Neural cell (in vitro differentiated cells): ENCODE results near the gene HSF4. TPM values are rescaled to one million over a fixed set of nuclear protein-coding genes. Genes with fewer than 3 reads are reported as not detected.

Source experiments
- H2AFZ ChIP-seq: fragments of 200-600, 300-800 bp; sonication (generic), shearing (Covaris generic); 2 replicates; pipeline ENCODE4 v1.6.0; 2014; ENCODE audit warnings: low read depth, mild to moderate bottlenecking, antibody characterized with exemption, low read length, moderate library complexity
- H3F3A ChIP-seq: fragments of 200-600 bp; shearing (Covaris generic); 2 replicates; pipeline ENCODE4 v1.6.1; 2016; ENCODE audit warnings: mild to moderate bottlenecking, moderate library complexity, mixed read lengths, antibody characterized with exemption, low read length; ENCODE audit not compliant: insufficient read depth, poor library complexity, severe bottlenecking
- H3K27ac ChIP-seq: fragments of 200-600, 300-800 bp; sonication (generic), shearing (Covaris generic); 2 replicates; pipeline ENCODE4 v1.5.1; 2014; ENCODE audit warnings: mild to moderate bottlenecking, low read length, moderate library complexity
- H3K27me3 ChIP-seq: fragments of 300-800, 200-600 bp; sonication (generic), shearing (Covaris generic); 2 replicates; pipeline ENCODE4 v1.6.0; 2014; ENCODE audit warnings: mild to moderate bottlenecking, low read depth, low read length, moderate library complexity; ENCODE audit not compliant: insufficient read depth
- H3K36me3 ChIP-seq: fragments of 300-800, 200-600 bp; sonication (generic), shearing (Covaris generic); 2 replicates; pipeline ENCODE4 v1.5.1; 2014; ENCODE audit warnings: mild to moderate bottlenecking, antibody characterized with exemption, low read length, moderate library complexity; ENCODE audit not compliant: insufficient read depth
- H3K4me2 ChIP-seq: fragments of 300-800, 200-600 bp; sonication (generic), shearing (Covaris generic); 2 replicates; pipeline ENCODE4 v1.6.0; 2014; ENCODE audit warnings: mild to moderate bottlenecking, low read length
- H3K4me3 ChIP-seq: fragments of 300-800, 200-600 bp; sonication (generic), shearing (Covaris generic); 2 replicates; pipeline ENCODE4 v1.5.1; 2014; ENCODE audit warnings: mild to moderate bottlenecking, low read length, moderate library complexity
- H3K79me2 ChIP-seq: fragments of 200-600 bp; shearing (Covaris generic); replicated peaks from 2 replicates; pipeline ENCODE4 v1.6.0; 2014; ENCODE audit warnings: mild to moderate bottlenecking, low read length, moderate library complexity; ENCODE audit not compliant: insufficient read depth
- H3K9ac ChIP-seq: fragments of 300-800, 200-600 bp; sonication (generic), shearing (Covaris generic); 2 replicates; pipeline ENCODE4 v1.6.1; 2016; ENCODE audit warnings: mild to moderate bottlenecking, low read length, mixed read lengths
- H3K9me2 ChIP-seq: fragments of 200-600 bp; shearing (Covaris generic); 2 replicates; pipeline ENCODE4 v1.6.1; 2016; ENCODE audit warnings: mild to moderate bottlenecking, low read length, mixed read lengths; ENCODE audit not compliant: insufficient read depth
- H3K9me3 ChIP-seq: fragments of 200-600, 300-800 bp; sonication (generic), shearing (Covaris generic); 2 replicates; pipeline ENCODE4 v1.6.1; 2016; ENCODE audit warnings: mild to moderate bottlenecking, mixed run types, low read length, moderate library complexity, mixed read lengths
- H4K20me1 ChIP-seq: fragments of 200-600 bp; shearing (Covaris generic); 2 replicates; pipeline ENCODE4 v1.6.1; 2016; ENCODE audit warnings: mild to moderate bottlenecking, mixed run types; ENCODE audit not compliant: insufficient read depth
- EP300 ChIP-seq: fragments of 450-650 bp; conservative IDR thresholded peaks from 2 replicates; pipeline ENCODE4 v1.6.1; 2014; ENCODE audit warnings: antibody characterized with exemption, mild to moderate bottlenecking, moderate library complexity; ENCODE audit not compliant: poor library complexity, severe bottlenecking
- EZH2 ChIP-seq: fragments of 200-600, 300-800 bp; shearing (Covaris generic), sonication (generic); IDR thresholded peaks from 2 replicates; pipeline ENCODE4 v1.6.1; 2014; ENCODE audit warnings: antibody characterized with exemption, low read length, borderline replicate concordance, mild to moderate bottlenecking; ENCODE audit not compliant: insufficient read depth, poor library complexity, severe bottlenecking
- MXI1 ChIP-seq: fragments of 450-650 bp; conservative IDR thresholded peaks from 2 replicates; pipeline ENCODE4 v1.6.1; 2014; ENCODE audit warnings: antibody characterized with exemption, mild to moderate bottlenecking; ENCODE audit not compliant: poor library complexity, severe bottlenecking
- POLR2AphosphoS5 ChIP-seq: IDR thresholded peaks from 2 replicates; pipeline ENCODE4 v1.6.1; 2012
- RAD21 ChIP-seq: fragments of 450-650 bp; conservative IDR thresholded peaks from 2 replicates; pipeline ENCODE4 v1.6.1; 2014; ENCODE audit warnings: antibody characterized with exemption, mild to moderate bottlenecking, moderate library complexity
- SMC3 ChIP-seq: fragments of 450-650 bp; conservative IDR thresholded peaks from 2 replicates; pipeline ENCODE4 v1.6.1; 2014; ENCODE audit warnings: antibody characterized with exemption, mild to moderate bottlenecking, moderate library complexity; ENCODE audit not compliant: poor library complexity
- TAF1 ChIP-seq: IDR thresholded peaks from 2 replicates; pipeline ENCODE4 v1.6.1; 2012; ENCODE audit warnings: low read depth
- polyA plus RNA-seq: library from polyadenylated mRNA; depleted of rRNA; stranded (reverse); fragments of >200 nt; gene quantifications from 2 replicates; pipeline ENCODE4 v1.2.3, GENCODE V29; 2014
- TF ChIP-seq, protein P1 (sequence below): fragments of 450-650 bp; IDR thresholded peaks from 2 replicates; pipeline ENCODE4 v1.5.1; 2014; ENCODE audit warnings: antibody characterized with exemption, mild to moderate bottlenecking, moderate library complexity; ENCODE audit not compliant: poor library complexity, severe bottlenecking
- TF ChIP-seq, protein P2 (sequence below): IDR thresholded peaks from 2 replicates; pipeline ENCODE4 v1.6.1; 2012; ENCODE audit warnings: borderline replicate concordance

Gene HSF4
- polyA plus RNA-seq, 1 donor from 2014 or later, result 12.7 TPM

DNA sequence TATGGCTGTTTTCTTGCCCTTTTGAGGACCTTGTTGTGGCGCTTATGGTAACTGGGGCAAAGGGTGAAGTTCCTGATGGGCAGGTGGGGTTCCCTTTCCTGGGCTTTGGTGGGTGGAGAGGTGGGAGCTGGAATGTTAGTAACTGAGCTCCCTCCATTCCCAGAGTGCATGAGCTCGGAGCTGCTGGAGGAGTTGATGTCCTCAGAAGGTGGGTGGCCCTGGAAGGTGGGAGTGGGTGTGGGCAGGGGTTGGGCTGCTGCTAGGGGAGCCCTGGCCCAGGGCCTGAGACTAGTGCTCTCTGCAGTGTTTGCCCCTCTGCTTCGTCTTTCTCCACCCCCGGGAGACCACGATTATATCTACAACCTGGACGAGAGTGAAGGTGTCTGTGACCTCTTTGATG, 33.2 kb downstream of the HSF4 start:
- Histone ChIP-seq H3K4me3 (no peak overlapping the region), H3K9me2 (no peaks in the 10 kb centered on the region), H3K4me2 (no peak overlapping the region), H3K36me3 (no peaks in the 10 kb centered on the region), H2AFZ (no peak overlapping the region), H3K27me3 (no peaks in the 10 kb centered on the region), H3K9me3 (no peaks in the 10 kb centered on the region), H3K27ac (no peak overlapping the region), H4K20me1 (no peaks in the 10 kb centered on the region), H3F3A (no peaks in the 10 kb centered on the region), H3K79me2 (peaks cover 9% of the 10 kb centered on the region), H3K9ac (no peak overlapping the region)
- TF ChIP-seq POLR2AphosphoS5 (no peak), SMC3 (no peak), EZH2 (no peak), MXI1 (no peak), EP300 (no peak), TAF1 (no peak), RAD21 (no peak)
- TF ChIP-seq, protein P1, sequence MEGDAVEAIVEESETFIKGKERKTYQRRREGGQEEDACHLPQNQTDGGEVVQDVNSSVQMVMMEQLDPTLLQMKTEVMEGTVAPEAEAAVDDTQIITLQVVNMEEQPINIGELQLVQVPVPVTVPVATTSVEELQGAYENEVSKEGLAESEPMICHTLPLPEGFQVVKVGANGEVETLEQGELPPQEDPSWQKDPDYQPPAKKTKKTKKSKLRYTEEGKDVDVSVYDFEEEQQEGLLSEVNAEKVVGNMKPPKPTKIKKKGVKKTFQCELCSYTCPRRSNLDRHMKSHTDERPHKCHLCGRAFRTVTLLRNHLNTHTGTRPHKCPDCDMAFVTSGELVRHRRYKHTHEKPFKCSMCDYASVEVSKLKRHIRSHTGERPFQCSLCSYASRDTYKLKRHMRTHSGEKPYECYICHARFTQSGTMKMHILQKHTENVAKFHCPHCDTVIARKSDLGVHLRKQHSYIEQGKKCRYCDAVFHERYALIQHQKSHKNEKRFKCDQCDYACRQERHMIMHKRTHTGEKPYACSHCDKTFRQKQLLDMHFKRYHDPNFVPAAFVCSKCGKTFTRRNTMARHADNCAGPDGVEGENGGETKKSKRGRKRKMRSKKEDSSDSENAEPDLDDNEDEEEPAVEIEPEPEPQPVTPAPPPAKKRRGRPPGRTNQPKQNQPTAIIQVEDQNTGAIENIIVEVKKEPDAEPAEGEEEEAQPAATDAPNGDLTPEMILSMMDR, result no peak
- TF ChIP-seq, protein P2, sequence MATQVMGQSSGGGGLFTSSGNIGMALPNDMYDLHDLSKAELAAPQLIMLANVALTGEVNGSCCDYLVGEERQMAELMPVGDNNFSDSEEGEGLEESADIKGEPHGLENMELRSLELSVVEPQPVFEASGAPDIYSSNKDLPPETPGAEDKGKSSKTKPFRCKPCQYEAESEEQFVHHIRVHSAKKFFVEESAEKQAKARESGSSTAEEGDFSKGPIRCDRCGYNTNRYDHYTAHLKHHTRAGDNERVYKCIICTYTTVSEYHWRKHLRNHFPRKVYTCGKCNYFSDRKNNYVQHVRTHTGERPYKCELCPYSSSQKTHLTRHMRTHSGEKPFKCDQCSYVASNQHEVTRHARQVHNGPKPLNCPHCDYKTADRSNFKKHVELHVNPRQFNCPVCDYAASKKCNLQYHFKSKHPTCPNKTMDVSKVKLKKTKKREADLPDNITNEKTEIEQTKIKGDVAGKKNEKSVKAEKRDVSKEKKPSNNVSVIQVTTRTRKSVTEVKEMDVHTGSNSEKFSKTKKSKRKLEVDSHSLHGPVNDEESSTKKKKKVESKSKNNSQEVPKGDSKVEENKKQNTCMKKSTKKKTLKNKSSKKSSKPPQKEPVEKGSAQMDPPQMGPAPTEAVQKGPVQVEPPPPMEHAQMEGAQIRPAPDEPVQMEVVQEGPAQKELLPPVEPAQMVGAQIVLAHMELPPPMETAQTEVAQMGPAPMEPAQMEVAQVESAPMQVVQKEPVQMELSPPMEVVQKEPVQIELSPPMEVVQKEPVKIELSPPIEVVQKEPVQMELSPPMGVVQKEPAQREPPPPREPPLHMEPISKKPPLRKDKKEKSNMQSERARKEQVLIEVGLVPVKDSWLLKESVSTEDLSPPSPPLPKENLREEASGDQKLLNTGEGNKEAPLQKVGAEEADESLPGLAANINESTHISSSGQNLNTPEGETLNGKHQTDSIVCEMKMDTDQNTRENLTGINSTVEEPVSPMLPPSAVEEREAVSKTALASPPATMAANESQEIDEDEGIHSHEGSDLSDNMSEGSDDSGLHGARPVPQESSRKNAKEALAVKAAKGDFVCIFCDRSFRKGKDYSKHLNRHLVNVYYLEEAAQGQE, result no peak

DNA sequence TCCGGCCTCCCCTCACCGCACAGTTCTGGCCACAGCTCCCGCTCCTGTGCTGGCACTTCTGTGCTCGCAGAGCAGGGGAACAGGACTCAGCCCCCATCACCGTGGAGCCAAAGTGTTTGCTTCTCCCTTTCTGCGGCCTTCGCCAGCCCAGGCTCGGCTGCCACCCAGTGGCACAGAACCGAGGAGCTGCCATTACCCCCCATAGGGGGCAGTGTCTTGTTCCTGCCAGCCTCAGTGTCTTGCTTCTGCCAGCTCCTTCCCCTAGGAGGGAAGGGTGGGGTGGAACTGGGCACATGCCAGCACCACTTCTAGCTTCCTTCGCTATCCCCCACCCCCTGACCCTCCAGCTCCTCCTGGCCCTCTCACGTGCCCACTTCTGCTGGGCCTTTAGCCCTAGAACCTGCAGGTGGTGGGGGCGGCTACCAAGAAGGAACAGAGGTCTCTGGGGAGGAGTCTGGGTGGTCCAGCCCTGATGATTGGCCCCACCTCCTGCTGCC, 33.7 kb downstream of the HSF4 start:
- H3K4me2 ChIP-seq, result no peak overlapping the region
- no peak overlapping the region for H3K4me3 ChIP-seq
- TF ChIP-seq TAF1 (no peak), POLR2AphosphoS5 (no peak), EZH2 (no peak)
- TF ChIP-seq, protein P1, result peak; percentile 40
- no peak overlapping the region for H3K9ac ChIP-seq
- no peak overlapping the region for H3K27ac ChIP-seq
- H3K9me3 ChIP-seq, result no peaks in the 10 kb centered on the region
- no peaks in the 10 kb centered on the region for H4K20me1 ChIP-seq
- no peak overlapping the region for H2AFZ ChIP-seq
- H3K79me2 ChIP-seq, result peaks cover 3% of the 10 kb centered on the region
- H3K27me3 ChIP-seq, result no peaks in the 10 kb centered on the region
- no peaks in the 10 kb centered on the region for H3K9me2 ChIP-seq
- H3K36me3 ChIP-seq, result no peaks in the 10 kb centered on the region
- no peaks in the 10 kb centered on the region for H3F3A ChIP-seq
